Activated T-cell treated with anti-CD3 and anti-CD28 coated beads for 1 hour (primary cell): ENCODE results near the gene UCN3.

Source experiments
- DNase-seq: peaks from one replicate; pipeline ENCODE4 v3.0.0-alpha.2; 2020; ENCODE audit warnings: low read depth

The UCN3 gene

GRCh38 chr10:5364890-5365338 lies at the start of gene UCN3:
UCN3 (plus strand) TSS chr10:5364966; CDS start chr10:5373721, 8,755 bp downstream.
- DNase-seq = no peak

- DNase-seq = peak; percentile 46
Observed at GRCh38 chr10:5317547-5318107, 47.1 kb upstream of the UCN3 start.

DNA sequence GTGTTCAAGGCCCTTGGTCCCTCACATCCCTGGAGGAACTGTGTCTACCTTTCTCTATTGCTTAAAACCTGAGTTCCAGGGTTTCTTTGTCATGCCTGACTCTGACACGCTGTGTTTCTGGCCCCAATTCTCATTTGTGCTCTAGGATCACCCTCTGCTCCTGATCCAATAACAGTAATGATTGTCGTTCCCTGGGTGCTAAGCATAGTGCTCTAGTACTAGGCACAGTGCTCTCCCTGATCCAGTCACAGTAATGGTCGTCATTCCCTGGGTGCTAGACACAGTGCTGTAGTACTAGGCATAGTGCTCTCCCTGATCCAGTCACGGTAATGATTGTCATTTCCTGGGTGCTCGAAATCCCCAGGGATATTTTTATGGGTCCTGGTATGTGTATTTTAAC lies 46.6 kb upstream of the UCN3 start:
- no peak for DNase-seq

- no peak for DNase-seq
Observed at GRCh38 chr10:5319863-5320262, 44.9 kb upstream of the UCN3 start.

GRCh38 chr10:5321273-5321672 lies 43.5 kb upstream of the UCN3 start:
- no peak for DNase-seq

DNA sequence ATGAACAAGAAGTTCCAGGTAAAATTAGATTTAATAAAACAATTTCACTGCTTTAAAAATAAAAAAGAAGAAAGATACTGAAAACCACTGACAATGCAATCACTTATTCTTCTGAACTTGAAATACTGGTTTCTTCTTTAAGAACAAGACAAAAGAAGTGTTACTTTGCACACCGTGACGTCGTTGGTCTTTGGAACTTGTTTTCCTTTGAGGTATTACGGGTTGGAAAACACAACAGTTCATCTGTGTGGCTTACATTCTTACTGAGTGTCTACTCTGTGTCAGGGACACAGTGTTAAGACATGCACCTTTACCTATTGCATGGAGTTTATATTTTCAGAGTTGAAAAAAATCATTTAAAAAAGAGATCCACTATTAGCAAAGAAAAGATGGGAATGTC lies 41.3 kb upstream of the UCN3 start:
- DNase-seq = no peak

GRCh38 chr10:5325076-5325475 lies 39.7 kb upstream of the UCN3 start:
- DNase-seq = no peak

GRCh38 chr10:5334196-5334880 lies 30.4 kb upstream of the UCN3 start:
- DNase-seq = no peak

GRCh38 chr10:5338010-5338409 lies 26.8 kb upstream of the UCN3 start:
- DNase-seq = no peak

- no peak for DNase-seq
Observed at GRCh38 chr10:5343092-5343491, 21.7 kb upstream of the UCN3 start.

DNA sequence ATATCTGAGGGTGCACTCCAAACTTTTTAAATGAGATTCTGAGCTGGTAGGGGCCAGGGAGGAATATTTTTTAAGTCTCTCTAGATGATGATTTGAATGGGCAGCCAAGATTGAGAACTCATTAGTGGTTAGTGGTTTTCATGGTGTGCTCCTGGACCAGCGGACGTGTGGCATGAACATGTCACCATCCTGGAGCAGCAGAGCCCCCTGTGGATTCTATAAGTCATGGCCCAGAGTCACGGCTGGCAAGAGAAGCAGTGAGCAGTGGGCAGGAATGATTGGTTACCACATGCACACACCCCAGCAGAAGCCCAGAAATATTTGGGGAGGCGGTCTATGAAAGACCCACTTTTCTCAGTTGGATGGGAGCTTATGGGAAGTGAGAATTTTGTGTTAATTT lies 21.2 kb upstream of the UCN3 start:
- no peak for DNase-seq

DNA sequence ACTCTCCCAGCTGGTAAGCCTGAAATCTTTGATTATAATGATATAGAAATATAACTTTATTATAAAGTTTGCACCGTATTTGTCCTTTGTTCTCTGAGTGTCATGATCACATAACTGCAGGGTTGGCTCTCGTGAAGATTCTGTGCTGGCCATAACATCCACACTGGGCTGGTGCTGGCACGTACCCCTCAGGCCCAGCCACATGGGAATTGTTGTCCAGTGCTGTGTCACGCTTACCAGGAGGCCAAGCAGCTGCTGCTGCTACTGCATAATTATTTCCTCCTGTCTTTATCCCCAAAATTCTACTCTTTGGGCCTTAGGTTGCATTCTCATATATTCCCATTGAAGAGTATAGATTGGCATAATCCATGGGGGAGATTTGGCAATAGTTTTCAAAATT lies 20.8 kb upstream of the UCN3 start:
- no peak for DNase-seq

GRCh38 chr10:5344746-5345145 lies 20.0 kb upstream of the UCN3 start:
- no peak for DNase-seq

DNA sequence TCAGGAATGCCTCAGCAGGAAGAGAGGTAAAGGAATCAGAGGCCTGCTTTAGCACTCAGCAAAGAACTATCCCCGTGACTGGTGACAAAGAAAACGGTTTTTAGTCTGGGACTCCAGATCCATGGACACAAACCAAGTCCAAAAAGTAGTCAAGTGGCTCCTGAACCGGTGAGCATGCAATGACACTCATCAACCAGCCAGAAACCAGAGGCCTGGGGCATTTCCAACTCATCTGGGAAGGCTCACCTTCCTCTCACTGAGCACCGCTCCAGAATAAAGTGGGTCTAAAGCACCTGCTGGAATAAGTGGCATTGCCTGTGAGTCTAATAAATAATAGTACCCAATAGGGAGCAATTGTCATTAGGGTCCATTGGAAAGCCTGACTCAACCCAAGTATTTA lies 17.9 kb upstream of the UCN3 start:
- no peak for DNase-seq

DNA sequence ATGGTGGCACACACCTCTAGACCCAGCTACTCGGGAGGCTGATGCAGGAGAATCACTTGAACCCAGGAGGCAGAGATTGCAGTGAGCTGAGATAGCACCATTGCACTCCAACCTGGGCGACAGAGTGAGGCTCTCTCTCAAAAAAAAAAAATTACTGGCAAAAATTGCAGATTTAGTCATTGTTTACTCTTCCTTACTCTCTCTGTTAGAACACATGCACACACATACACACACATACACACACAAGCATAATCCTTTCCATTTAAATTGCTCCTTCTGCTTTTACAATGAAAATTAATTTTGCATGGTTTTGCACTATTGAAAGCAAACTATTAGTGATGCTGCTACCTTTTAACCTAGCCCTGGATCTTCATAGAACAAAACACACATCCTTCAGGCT lies 15.4 kb upstream of the UCN3 start:
- no peak for DNase-seq

DNA sequence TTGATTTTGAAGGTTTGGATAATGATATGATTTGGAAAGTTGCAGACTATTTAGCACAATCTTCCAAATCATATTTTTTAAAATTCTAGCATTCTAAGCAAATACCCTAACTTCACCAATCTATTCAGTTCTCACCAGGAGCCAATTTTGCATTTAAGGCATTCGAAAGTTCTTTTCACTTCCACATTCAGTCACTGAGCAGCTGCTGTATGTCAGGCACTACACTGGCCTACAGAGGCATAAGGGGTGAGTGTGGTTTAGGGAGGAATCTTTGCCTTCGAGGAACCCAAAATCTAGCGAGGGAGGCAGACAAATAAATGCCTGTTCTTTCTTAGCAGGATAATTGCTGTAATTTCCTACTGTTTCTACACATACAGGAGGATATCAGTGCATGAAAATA lies 10.7 kb upstream of the UCN3 start:
- no peak for DNase-seq

- DNase-seq = no peak
Observed at GRCh38 chr10:5355594-5356301, 9.0 kb upstream of the UCN3 start.

- no peak for DNase-seq
Observed at GRCh38 chr10:5356302-5356763, 8.4 kb upstream of the UCN3 start.

DNA sequence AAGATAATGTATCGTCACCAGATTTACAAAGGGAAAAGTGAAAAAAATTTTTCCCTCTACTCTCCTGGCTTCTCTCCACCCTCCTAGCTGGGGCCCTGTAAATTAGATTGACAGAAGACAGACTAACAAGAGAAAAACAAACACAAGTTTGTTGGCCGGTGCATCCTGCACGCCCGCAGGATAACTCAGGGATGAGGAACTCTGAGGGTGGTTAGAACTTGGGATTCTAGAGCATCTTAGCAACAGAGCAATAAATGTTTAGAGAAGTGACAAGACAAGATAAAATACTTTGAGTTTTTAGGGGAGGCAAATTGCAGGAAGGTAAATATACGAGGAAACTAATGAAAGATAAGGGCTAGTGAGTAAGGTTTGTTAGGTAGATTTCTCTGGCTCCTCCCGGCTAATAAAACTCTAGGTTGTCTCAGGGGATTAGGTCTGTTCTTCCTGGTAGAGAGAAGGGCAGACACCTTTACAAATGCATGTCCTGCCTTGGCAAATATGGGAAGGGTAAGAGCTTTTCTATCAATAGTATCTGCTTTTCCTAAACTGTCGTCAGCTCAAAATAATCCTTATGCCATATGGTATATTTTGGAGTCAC lies 4.3 kb upstream of the UCN3 start:
- DNase-seq = no peak

DNA sequence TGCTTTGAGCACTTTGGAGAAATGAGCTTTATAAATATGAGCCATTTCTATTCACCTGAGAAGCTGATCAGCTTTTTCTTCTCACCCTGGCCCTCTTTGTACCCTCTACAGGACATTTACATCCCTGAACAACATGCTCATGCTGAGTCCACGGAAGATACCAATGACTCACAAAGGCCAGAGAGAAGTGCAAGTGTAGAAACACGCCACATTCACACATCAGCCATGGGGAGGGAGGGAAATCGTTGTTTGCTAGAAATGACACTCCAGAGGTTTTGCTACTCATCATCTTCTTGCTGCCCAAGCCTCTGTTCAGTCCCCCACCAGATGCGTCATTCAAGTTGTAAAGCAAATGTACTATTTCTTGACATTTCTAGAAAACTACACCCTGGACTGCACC lies 2.8 kb upstream of the UCN3 start:
- no peak for DNase-seq

- DNase-seq = no peak
Observed at GRCh38 chr10:5362873-5363272, 1.9 kb upstream of the UCN3 start.

DNA sequence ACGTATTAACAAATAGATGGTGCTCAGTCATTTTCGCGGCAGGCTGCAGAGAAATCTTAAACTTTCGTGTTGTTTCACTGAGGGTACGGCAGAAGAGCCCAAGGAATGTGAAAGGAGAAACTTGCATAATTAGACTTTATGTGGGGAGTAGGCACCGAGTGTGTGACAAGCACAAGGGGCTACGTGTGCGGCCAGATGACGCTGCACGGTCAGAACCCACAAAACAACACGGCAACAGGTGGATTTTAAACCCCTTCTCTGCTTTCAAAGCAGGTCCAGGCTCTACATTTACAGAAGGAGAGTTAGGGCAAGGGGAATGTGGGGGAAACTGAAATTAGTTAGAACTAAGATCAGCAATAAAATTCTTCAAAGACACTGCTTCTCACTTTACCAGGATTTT lies 392 bp upstream of the UCN3 start:
- DNase-seq = no peak

DNA sequence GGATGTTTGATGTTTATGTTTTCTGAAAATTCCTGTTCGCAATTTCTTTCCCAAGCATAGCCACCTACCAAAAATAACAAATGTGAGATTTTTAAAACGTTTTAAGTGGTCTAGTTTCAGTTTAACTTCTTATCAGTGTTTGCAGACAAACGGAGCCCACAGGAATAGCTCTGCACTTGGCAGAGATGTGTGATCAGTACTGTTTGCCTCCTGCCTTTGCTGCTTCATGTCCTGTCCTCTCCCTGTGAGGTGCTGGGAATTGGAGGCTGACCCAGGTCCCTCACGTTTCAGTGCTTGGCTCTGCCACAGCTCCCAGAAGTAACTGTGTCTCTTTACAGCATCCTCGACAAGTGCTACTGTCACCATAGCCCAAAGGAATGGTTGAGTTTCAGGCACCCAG lies 1.2 kb downstream of the UCN3 start:
- no peak for DNase-seq
